ENCODE results near the gene C10orf105.

C10orf105 gene

GRCh38 chr10:71717056-71717455, 2.5 kb downstream of the C10orf105 start:
- no peak for DNase-seq (ENCODE audit: low read depth in 2 of 2, low spot score in 1 of 2)

GRCh38 chr10:71716426-71716825, 3.2 kb downstream of the C10orf105 start:
- DNase-seq (ENCODE audit: low read depth in 2 of 2, low spot score in 1 of 2), result no peak

- DNase-seq (ENCODE audit: low read depth in 2 of 2, low spot score in 1 of 2), result no peak
These were observed 3.7 kb downstream of the C10orf105 start for GRCh38 chr10:71715860-71716259.

- DNase-seq (ENCODE audit: low read depth in 2 of 2, low spot score in 1 of 2), result no peak
These were observed 4.6 kb downstream of the C10orf105 start for GRCh38 chr10:71715026-71715425.

DNA sequence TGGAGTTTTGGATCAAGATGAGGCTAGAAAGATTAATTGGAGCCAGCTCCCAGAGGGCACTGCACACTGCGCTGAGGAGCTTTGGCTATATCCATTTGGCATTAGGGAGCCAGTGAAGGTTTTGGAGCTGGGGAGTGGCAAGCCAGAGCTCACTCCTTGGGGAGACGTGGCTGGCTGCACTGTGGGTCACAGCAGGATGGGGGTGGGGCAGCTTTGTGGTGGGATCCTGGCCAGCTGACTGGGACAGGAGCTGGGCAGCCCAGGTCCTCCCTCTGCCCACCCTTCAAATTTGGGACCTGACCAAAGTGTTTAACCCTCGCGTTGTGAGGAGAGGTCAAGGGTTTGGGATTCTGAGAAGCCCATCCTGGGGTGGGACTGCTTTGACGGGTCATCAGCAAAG, 5.0 kb downstream of the C10orf105 start:
- no peak for DNase-seq (ENCODE audit: low read depth in 2 of 2, low spot score in 1 of 2)

GRCh38 chr10:71714031-71714410, 5.6 kb downstream of the C10orf105 start:
- no peak for DNase-seq (ENCODE audit: low read depth in 2 of 2, low spot score in 1 of 2)

DNA sequence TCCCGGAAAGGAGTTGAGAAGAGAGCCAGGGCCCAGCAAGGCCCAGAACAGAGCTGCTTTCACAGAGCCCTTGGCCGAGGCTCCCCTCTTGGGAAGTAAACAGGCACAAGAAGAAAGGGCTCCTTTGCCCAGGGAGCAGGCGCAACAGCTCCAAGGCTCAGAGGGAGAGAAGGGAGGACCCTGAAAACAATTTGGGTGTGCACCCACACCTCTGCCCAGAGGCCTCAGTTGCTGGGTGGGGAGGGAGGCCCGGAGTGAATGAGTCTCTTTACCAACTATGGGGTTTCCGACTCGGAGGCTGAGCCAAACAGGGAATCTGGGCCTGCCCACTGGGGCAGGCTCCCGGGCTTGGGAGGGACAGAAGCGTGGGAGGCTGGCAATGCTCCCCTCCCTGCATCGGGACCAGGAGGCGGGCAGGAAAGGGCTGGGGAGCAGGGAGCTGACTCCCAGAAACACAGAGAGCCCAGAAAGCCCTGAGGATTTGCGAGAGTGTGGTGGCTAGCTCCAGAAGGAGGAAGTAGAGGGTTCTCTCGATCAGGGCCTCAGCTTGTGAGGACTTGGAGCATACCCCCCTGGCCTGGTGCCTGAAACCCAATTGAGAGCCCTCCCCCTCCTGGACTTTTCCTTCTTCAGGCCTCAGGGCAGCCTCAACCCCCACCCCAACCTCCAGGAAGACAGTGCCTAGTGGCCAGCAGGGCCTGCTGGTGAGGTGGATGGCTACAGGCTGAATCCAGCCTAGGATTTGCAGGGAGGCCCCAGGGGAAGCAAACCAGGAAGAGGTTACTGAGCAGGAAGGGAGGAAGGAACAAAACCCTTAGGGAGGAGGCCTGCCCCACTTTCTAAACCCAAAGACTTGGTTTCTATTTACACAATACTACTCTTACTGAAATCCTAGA, 6.2 kb downstream of the C10orf105 start:
- no peak for DNase-seq (ENCODE audit: low read depth in 2 of 2, low spot score in 1 of 2)

GRCh38 chr10:71712572-71713134, 6.9 kb downstream of the C10orf105 start:
- DNase-seq (ENCODE audit: low read depth in 2 of 2, low spot score in 1 of 2), result peak in 1 of 2 donors; percentile 19

- no peak for DNase-seq (ENCODE audit: low read depth in 2 of 2, low spot score in 1 of 2)
These were observed 7.4 kb downstream of the C10orf105 start for GRCh38 chr10:71712170-71712569.

- DNase-seq (ENCODE audit: low read depth in 2 of 2, low spot score in 1 of 2), result no peak
These were observed 8.4 kb downstream of the C10orf105 start for GRCh38 chr10:71711052-71711623.

GRCh38 chr10:71710519-71710918, 9.1 kb downstream of the C10orf105 start:
- DNase-seq (ENCODE audit: low read depth in 2 of 2, low spot score in 1 of 2), result no peak

GRCh38 chr10:71708897-71709882, 10.4 kb downstream of the C10orf105 start:
- DNase-seq (ENCODE audit: low read depth in 2 of 2, low spot score in 1 of 2), result no peak

- peak in 1 of 2 donors; percentile 25 for DNase-seq (ENCODE audit: low read depth in 2 of 2, low spot score in 1 of 2)
These were observed 11.3 kb downstream of the C10orf105 start for GRCh38 chr10:71708301-71708703.

DNA sequence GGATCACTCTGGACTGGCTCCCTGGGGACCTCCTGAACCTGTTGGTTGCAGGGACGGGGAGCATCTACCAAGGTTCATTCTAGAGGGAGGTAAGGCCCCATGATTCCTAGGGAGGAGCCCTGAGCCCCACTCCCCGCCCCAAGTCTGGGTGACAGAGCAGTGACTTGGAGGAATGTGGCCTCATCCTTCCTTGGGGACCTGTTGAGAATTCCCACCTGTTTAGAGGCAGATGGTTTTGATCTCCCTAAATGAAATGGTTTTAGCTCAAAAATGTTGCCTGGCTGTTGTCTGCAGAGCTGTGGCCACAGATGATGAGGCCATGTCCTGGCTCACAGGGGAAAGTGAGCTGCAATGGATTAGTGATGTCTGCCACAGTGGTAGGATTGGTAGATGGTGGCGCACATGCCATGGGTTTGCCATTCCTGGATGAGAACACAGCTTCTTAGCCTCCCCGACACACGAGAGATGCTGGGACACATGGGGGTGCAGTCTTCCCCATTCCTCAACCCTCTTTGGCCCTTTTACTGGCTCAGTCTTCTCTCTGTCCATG, 12.3 kb downstream of the C10orf105 start:
- no peak for DNase-seq (ENCODE audit: low read depth in 2 of 2, low spot score in 1 of 2)

- no peak for DNase-seq (ENCODE audit: low read depth in 2 of 2, low spot score in 1 of 2)
These were observed 13.1 kb downstream of the C10orf105 start for GRCh38 chr10:71706216-71707121.

- no peak for DNase-seq (ENCODE audit: low read depth in 2 of 2, low spot score in 1 of 2)
These were observed 14.0 kb downstream of the C10orf105 start for GRCh38 chr10:71705582-71705981.

DNA sequence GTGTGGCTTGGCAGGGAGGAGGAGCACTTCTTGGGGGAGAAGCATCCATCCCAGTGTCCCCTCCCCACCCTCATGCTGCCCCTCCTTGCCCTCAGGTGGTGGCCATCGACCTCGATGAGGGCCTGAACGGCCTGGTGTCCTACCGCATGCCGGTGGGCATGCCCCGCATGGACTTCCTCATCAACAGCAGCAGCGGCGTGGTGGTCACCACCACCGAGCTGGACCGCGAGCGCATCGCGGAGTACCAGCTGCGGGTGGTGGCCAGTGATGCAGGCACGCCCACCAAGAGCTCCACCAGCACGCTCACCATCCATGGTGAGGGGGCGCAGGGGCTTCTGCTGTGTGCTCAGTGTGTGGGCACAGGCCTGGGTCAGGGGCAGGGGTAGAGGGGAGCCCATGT, 14.8 kb downstream of the C10orf105 start:
- no peak for DNase-seq (ENCODE audit: low read depth in 2 of 2, low spot score in 1 of 2)

DNA sequence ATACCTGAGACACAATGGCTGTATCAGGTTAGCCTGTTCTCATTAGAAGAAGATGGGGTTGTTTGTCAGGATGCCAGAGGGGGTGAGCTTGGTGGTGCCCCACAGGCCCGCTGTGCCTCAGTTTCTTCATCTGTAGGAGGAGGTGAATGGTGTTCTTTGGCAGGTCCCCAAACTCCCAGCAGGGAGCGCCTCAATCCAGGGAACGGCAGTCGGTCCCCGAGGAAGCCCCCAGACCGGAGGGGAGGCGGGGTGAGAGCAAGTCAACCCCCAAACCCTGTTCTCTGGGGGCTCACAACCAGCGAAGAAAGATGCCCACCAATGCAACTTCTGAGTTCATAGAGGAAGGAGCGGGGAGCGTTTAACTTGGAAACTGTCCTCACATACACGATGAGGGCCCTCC, 16.0 kb downstream of the C10orf105 start:
- DNase-seq (ENCODE audit: low read depth in 2 of 2, low spot score in 1 of 2), result no peak

DNA sequence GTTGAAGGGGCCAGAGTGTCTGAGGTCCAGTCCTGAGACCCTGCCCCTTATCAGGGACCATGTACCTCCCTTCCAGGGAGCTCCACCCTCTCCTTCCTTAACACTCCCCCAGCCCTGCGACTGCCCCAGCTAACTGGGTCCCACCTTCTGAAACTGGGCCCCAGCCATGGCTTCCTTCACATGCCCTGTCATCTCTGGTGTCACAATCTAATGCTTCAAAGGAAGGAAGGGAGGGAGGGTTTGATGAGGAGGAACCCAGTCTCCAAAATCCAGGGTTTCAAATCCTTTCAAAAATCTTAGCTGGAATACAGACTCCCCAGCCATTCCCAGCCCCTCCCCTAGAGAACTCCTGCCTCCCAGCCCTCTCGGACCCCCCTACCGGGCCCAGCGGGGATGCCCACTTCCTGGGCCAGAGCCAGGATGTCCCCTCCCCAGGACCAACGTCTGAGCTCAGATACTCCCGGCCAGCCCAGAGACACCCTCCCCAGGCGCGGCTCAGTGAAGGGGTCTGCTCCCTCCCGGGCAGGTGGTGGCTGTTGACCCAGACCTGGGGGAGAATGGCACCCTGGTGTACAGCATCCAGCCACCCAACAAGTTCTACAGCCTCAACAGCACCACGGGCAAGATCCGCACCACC, 18.0 kb downstream of the C10orf105 start:
- DNase-seq (ENCODE audit: low read depth in 2 of 2, low spot score in 1 of 2), result no peak
